ENCODE results near the gene SH2D6.

GRCh38 chr2:85455552-85456090 lies 37.1 kb downstream of the SH2D6 start:
- TF ChIP-seq, protein P1, sequence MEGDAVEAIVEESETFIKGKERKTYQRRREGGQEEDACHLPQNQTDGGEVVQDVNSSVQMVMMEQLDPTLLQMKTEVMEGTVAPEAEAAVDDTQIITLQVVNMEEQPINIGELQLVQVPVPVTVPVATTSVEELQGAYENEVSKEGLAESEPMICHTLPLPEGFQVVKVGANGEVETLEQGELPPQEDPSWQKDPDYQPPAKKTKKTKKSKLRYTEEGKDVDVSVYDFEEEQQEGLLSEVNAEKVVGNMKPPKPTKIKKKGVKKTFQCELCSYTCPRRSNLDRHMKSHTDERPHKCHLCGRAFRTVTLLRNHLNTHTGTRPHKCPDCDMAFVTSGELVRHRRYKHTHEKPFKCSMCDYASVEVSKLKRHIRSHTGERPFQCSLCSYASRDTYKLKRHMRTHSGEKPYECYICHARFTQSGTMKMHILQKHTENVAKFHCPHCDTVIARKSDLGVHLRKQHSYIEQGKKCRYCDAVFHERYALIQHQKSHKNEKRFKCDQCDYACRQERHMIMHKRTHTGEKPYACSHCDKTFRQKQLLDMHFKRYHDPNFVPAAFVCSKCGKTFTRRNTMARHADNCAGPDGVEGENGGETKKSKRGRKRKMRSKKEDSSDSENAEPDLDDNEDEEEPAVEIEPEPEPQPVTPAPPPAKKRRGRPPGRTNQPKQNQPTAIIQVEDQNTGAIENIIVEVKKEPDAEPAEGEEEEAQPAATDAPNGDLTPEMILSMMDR (IDR thresholded peaks at IDR 0.05; ENCODE audit: low read length) = no peak
- TF ChIP-seq EZH2 (optimal IDR thresholded peaks at IDR 0.05; ENCODE audit: low read depth, low read length) = no peak

Data from MM.1S (cell line).